ENCODE data around the gene RASSF5.

RASSF5 gene

GRCh38 chr1:206532368-206532767 is 25.0 kb downstream of the RASSF5 start:
- Histone ChIP-seq H3K4me3 (ENCODE audit: low read depth, low read length) (no peak overlapping the region), H3K27me3 (peaks cover 3% of the 10 kb centered on the region; the same call in 1 of the 2 replicates), H3K4me1 (no peaks in the 10 kb centered on the region), H3K36me3 (no peaks in the 10 kb centered on the region), H3K9me3 (no peaks in the 10 kb centered on the region)
- no peak for TF ChIP-seq CTCF (IDR thresholded peaks at IDR 0.05; ENCODE audit: low read depth, low read length)
- DNase-seq: no peak

- H3K27me3 ChIP-seq: no peaks in the 10 kb centered on the region
- DNase-seq: peak; percentile 28
- H3K4me3 ChIP-seq (ENCODE audit: low read depth, low read length): no peak overlapping the region
- no peaks in the 10 kb centered on the region for H3K9me3 ChIP-seq
- no peak for TF ChIP-seq CTCF (IDR thresholded peaks at IDR 0.05; ENCODE audit: low read depth, low read length)
- no peaks in the 10 kb centered on the region for H3K36me3 ChIP-seq
- no peaks in the 10 kb centered on the region for H3K4me1 ChIP-seq
Observed at GRCh38 chr1:206534552-206534951, 27.2 kb downstream of the RASSF5 start.

- DNase-seq: no peak
- no peaks in the 10 kb centered on the region for H3K9me3 ChIP-seq
- H3K4me1 ChIP-seq: no peaks in the 10 kb centered on the region
- TF ChIP-seq CTCF (IDR thresholded peaks at IDR 0.05; ENCODE audit: low read depth, low read length): no peak
- H3K36me3 ChIP-seq: no peaks in the 10 kb centered on the region
- H3K27me3 ChIP-seq: no peaks in the 10 kb centered on the region
- no peak overlapping the region for H3K4me3 ChIP-seq (ENCODE audit: low read depth, low read length)
Observed at GRCh38 chr1:206535853-206536188, 28.5 kb downstream of the RASSF5 start.

GRCh38 chr1:206537141-206537540 is 29.8 kb downstream of the RASSF5 start:
- Histone ChIP-seq H3K36me3 (no peaks in the 10 kb centered on the region), H3K9me3 (no peaks in the 10 kb centered on the region), H3K4me1 (no peaks in the 10 kb centered on the region), H3K27me3 (no peaks in the 10 kb centered on the region), H3K4me3 (ENCODE audit: low read depth, low read length) (no peak overlapping the region)
- DNase-seq: no peak
- no peak for TF ChIP-seq CTCF (IDR thresholded peaks at IDR 0.05; ENCODE audit: low read depth, low read length)

- Histone ChIP-seq H3K4me3 (ENCODE audit: low read depth, low read length) (no peak overlapping the region), H3K9me3 (no peaks in the 10 kb centered on the region), H3K36me3 (no peaks in the 10 kb centered on the region), H3K4me1 (no peaks in the 10 kb centered on the region), H3K27me3 (no peaks in the 10 kb centered on the region)
- no peak for TF ChIP-seq CTCF (IDR thresholded peaks at IDR 0.05; ENCODE audit: low read depth, low read length)
- no peak for DNase-seq
Observed at GRCh38 chr1:206538086-206538770, 30.9 kb downstream of the RASSF5 start.

GRCh38 chr1:206538901-206539640 is 31.7 kb downstream of the RASSF5 start:
- H3K4me1 ChIP-seq: no peaks in the 10 kb centered on the region
- DNase-seq: no peak
- no peaks in the 10 kb centered on the region for H3K27me3 ChIP-seq
- H3K9me3 ChIP-seq: no peaks in the 10 kb centered on the region
- H3K36me3 ChIP-seq: no peaks in the 10 kb centered on the region
- H3K4me3 ChIP-seq (ENCODE audit: low read depth, low read length): no peak overlapping the region
- no peak for TF ChIP-seq CTCF (IDR thresholded peaks at IDR 0.05; ENCODE audit: low read depth, low read length)
